Regular cardiac myocyte (primary cell): Measurements from ENCODE around the gene CHAD. TPM values are rescaled to one million over a fixed set of nuclear protein-coding genes. Genes with fewer than 3 reads are reported as not detected.

Source experiments
- total RNA-seq: library from RNA; depleted of rRNA; stranded (reverse); fragments of >200 nt; gene quantifications from 2 replicates; pipeline ENCODE4 v1.2.3, GENCODE V29; 2014

Gene CHAD
- total RNA-seq = not detected in 2 replicates

GRCh38 chr17:50468304-50469207, at the start of gene CHAD:
Gene CHAD (minus strand): TSS chr17:50468880. CDS start chr17:50468813, 67 bp downstream.

GRCh38 chr17:50507871-50508572, 39.3 kb upstream of the CHAD start, which contains the start of gene MYCBPAP:
Gene MYCBPAP (plus strand): TSS chr17:50508439. CDS start chr17:50508675, 236 bp downstream.

GRCh38 chr17:50478391-50479381, 10.0 kb upstream of the CHAD start, which contains the start of gene RSAD1:
Gene RSAD1 (plus strand): TSS chr17:50478860. CDS start chr17:50478885, 25 bp downstream.

GRCh38 chr17:50425682-50426471, 42.8 kb downstream of the CHAD start, which contains the start of gene ACSF2:
Gene ACSF2 (plus strand): TSS chr17:50426218. CDS start chr17:50426262, 44 bp downstream.

Other genes starting within 250 kb of the CHAD start
- not detected in 2 replicates for gene TMEM92, start 194.4 kb downstream of the CHAD start, total RNA-seq
- gene XYLT2, start 122.8 kb downstream of the CHAD start, total RNA-seq = 64.8 and 85.7 TPM in 2 replicates
- gene MRPL27, start 95.7 kb downstream of the CHAD start, total RNA-seq = 51.9 and 95.9 TPM in 2 replicates
- 3.7 and 18.0 TPM in 2 replicates for gene EME1, start 95.7 kb downstream of the CHAD start, total RNA-seq
- 133 and 352 TPM in 2 replicates for gene LRRC59, start 71.4 kb downstream of the CHAD start, total RNA-seq
- 13.2 and 44.3 TPM in 2 replicates for gene ACSF2, start 42.7 kb downstream of the CHAD start, total RNA-seq
- gene RSAD1, start 10.0 kb upstream of the CHAD start, total RNA-seq = 16.9 and 20.1 TPM in 2 replicates
- 0.77 and 2.3 TPM in 2 replicates for gene MYCBPAP, start 39.6 kb upstream of the CHAD start, total RNA-seq
- gene EPN3, start 63.9 kb upstream of the CHAD start, total RNA-seq = not detected in 2 replicates
- gene SPATA20, start 78.3 kb upstream of the CHAD start, total RNA-seq = 40.1 and 59.2 TPM in 2 replicates
- under 0.01 TPM in 2 replicates for gene CACNA1G, start 91.8 kb upstream of the CHAD start, total RNA-seq
- 1.2 and 13.0 TPM in 2 replicates for gene ABCC3, start 166.0 kb upstream of the CHAD start, total RNA-seq
- 27.8 and 29.9 TPM in 2 replicates for gene ANKRD40, start 239.0 kb upstream of the CHAD start, total RNA-seq